A673 (cell line): Measurements from ENCODE around the gene FBXO34.

Experiments used
- EZH2 ChIP-seq: fragments of 200-600 bp; sonication (generic); IDR thresholded peaks from 2 replicates; pipeline ENCODE4 v1.6.1; 2017; ENCODE audit warnings: borderline replicate concordance, low read depth, mild to moderate bottlenecking, mixed read lengths, antibody characterized with exemption, low read length; ENCODE audit not compliant: poor library complexity, severe bottlenecking
- TF ChIP-seq, protein P1 (sequence below): fragments of 300-800, 200-600 bp; sonication (generic); conservative IDR thresholded peaks from 2 replicates; pipeline ENCODE4 v1.5.1; 2017; ENCODE audit warnings: low read depth, mild to moderate bottlenecking, antibody characterized with exemption, low read length, moderate library complexity, mixed read lengths

GRCh38 chr14:55241673-55242072 is 29.5 kb upstream of the FBXO34 start:
- TF ChIP-seq, protein P1, sequence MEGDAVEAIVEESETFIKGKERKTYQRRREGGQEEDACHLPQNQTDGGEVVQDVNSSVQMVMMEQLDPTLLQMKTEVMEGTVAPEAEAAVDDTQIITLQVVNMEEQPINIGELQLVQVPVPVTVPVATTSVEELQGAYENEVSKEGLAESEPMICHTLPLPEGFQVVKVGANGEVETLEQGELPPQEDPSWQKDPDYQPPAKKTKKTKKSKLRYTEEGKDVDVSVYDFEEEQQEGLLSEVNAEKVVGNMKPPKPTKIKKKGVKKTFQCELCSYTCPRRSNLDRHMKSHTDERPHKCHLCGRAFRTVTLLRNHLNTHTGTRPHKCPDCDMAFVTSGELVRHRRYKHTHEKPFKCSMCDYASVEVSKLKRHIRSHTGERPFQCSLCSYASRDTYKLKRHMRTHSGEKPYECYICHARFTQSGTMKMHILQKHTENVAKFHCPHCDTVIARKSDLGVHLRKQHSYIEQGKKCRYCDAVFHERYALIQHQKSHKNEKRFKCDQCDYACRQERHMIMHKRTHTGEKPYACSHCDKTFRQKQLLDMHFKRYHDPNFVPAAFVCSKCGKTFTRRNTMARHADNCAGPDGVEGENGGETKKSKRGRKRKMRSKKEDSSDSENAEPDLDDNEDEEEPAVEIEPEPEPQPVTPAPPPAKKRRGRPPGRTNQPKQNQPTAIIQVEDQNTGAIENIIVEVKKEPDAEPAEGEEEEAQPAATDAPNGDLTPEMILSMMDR: no peak
- no peak for TF ChIP-seq EZH2
